Right atrium auricular region (tissue), 2 donors: ENCODE results near the gene SETD6. TPM values are rescaled to one million over a fixed set of nuclear protein-coding genes. Genes with fewer than 3 reads are reported as not detected.

Experiments
- DNase-seq: peaks from one replicate; pipeline ENCODE4 v3.0.0-alpha.2; 2019; ENCODE audit warnings: low spot score
- H3K27ac ChIP-seq, 2 donors: fragments of 200-600 bp; sonication (generic); 1 replicate in 1 of 2; 2 replicates in 1 of 2; pipeline ENCODE4 v1.5.1; 2016 to 2019
- H3K27me3 ChIP-seq, 2 donors: fragments of 200-600 bp; sonication (generic); one replicate each; pipeline versions ENCODE4 v1.5.1 to v1.6.0; 2017 to 2019
- H3K36me3 ChIP-seq: fragments of 200-600 bp; sonication (generic); one replicate; pipeline ENCODE4 v1.5.1; 2016
- H3K4me1 ChIP-seq, 2 donors: fragments of 200-600 bp; sonication (generic); one replicate each; pipeline versions ENCODE4 v1.5.1 to v1.6.0; 2017 to 2019
- H3K4me3 ChIP-seq, 2 donors: fragments of 200-600 bp; sonication (generic); 1 replicate in 1 of 2; 2 replicates in 1 of 2; pipeline ENCODE4 v1.5.1; 2017 to 2019; ENCODE audit warnings: mild to moderate bottlenecking in 1 of 2, moderate library complexity in 1 of 2
- H3K9me3 ChIP-seq, 2 donors: fragments of 200-600 bp; sonication (generic); one replicate each; pipeline ENCODE4 v1.5.1; 2019
- CTCF ChIP-seq, 2 donors: fragments of 200-600 bp; sonication (generic); IDR thresholded peaks; one replicate each; pipeline ENCODE4 v1.5.1; 2019; ENCODE audit warnings: antibody characterized with exemption in 2 of 2
- total RNA-seq, 2 donors: library from RNA; depleted of rRNA; stranded (reverse); fragments of >200 nt; gene quantifications; one replicate each; pipeline ENCODE4 v1.1.0, GENCODE V29; 2016

SETD6 gene
- total RNA-seq, 2 donors from 2014 or later: 11.9 to 12.9 TPM

- Histone ChIP-seq H3K27me3 (no peaks in the 10 kb centered on the region), H3K9me3 (no peaks in the 10 kb centered on the region), H3K36me3 (peaks cover 86% of the 10 kb centered on the region), H3K27ac (no peak overlapping the region), H3K4me3 (no peak overlapping the region), H3K4me1 (peaks cover 0 to 3% of the 10 kb centered on the region in 2 donors)
- no peak for DNase-seq
- TF ChIP-seq CTCF (IDR thresholded peaks at IDR 0.05): no peak
These were observed 21.0 kb downstream of the SETD6 start for GRCh38 chr16:58536278-58536677.

- no peak overlapping the region for H3K27ac ChIP-seq
- H3K4me3 ChIP-seq: no peak overlapping the region
- no peaks in the 10 kb centered on the region for H3K9me3 ChIP-seq
- peaks cover 0 to 3% of the 10 kb centered on the region in 2 donors for H3K4me1 ChIP-seq
- no peak for DNase-seq
- no peak for TF ChIP-seq CTCF (IDR thresholded peaks at IDR 0.05)
- peaks cover 86% of the 10 kb centered on the region for H3K36me3 ChIP-seq
- no peaks in the 10 kb centered on the region for H3K27me3 ChIP-seq
These were observed 22.0 kb downstream of the SETD6 start for GRCh38 chr16:58537124-58537906.

DNA sequence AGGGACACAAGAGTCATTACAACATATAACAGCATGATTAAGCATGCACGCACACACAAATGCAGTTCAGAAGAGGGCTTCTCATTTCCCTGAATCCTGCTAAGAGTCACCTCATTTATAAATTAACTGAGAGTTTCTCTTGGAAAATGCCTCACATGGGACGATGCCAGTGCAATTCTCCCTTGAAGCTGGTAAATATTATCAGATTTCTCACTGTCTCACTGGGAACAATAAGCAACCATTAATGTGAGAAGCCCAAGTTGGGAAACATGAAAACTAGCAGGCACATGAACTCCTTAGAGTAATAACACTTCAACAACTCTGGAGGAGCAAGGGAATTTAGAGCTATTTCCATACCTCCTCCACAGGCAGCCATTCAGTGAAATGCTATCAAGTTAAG is 26.4 kb downstream of the SETD6 start:
- Histone ChIP-seq H3K27me3 (no peaks in the 10 kb centered on the region), H3K9me3 (no peaks in the 10 kb centered on the region), H3K36me3 (peaks cover 100% of the 10 kb centered on the region), H3K4me1 (peaks cover 0 to 3% of the 10 kb centered on the region in 2 donors), H3K4me3 (no peak overlapping the region), H3K27ac (no peak overlapping the region)
- TF ChIP-seq CTCF (IDR thresholded peaks at IDR 0.05): no peak
- DNase-seq: no peak

- DNase-seq: no peak
- Histone ChIP-seq H3K4me3 (no peak overlapping the region), H3K36me3 (peaks cover 100% of the 10 kb centered on the region), H3K4me1 (no peaks in the 10 kb centered on the region), H3K27me3 (no peaks in the 10 kb centered on the region), H3K27ac (no peak overlapping the region), H3K9me3 (no peaks in the 10 kb centered on the region)
- TF ChIP-seq CTCF (IDR thresholded peaks at IDR 0.05): no peak
These were observed 27.0 kb downstream of the SETD6 start for GRCh38 chr16:58542291-58542690.

DNA sequence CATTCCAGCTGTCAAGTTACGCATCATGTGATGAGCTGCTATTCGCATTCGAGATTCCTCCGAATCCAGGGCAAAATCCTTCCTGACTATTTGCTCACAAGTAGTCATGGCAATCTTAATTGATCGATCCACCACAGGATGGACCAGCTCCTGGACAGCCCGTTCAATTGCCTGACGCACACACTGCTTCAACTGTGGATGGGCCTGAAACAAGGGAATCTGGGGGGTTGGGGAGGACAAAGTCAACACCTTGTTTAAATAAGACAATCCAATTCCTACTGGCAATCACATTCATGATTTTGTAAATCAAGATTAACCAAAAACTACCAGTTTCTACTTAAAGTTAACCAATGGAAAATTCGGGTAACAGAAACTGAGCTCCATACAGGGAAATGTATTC is 28.4 kb downstream of the SETD6 start:
- no peaks in the 10 kb centered on the region for H3K27me3 ChIP-seq
- H3K9me3 ChIP-seq: no peaks in the 10 kb centered on the region
- no peak for TF ChIP-seq CTCF (IDR thresholded peaks at IDR 0.05)
- peaks cover 0 to 9% of the 10 kb centered on the region in 2 donors for H3K4me1 ChIP-seq
- no peak overlapping the region for H3K4me3 ChIP-seq
- peaks cover 88% of the 10 kb centered on the region for H3K36me3 ChIP-seq
- no peak for DNase-seq
- no peak overlapping the region for H3K27ac ChIP-seq

GRCh38 chr16:58548378-58548777 is 33.1 kb downstream of the SETD6 start:
- peaks cover 0 to 17% of the 10 kb centered on the region in 2 donors for H3K4me1 ChIP-seq

More at GRCh38 chr16:58548378-58548777, 33.1 kb downstream of the SETD6 start:
- Histone ChIP-seq H3K27me3 (no peaks in the 10 kb centered on the region), H3K36me3 (peaks cover 82% of the 10 kb centered on the region), H3K27ac (peak overlapping the region; percentile 14 to 69), H3K4me3 (no peak overlapping the region), H3K9me3 (no peaks in the 10 kb centered on the region)
- DNase-seq: no peak
- no peak for TF ChIP-seq CTCF (IDR thresholded peaks at IDR 0.05)
